ENCODE results near the gene DHRS9. TPM values are rescaled to one million over a fixed set of nuclear protein-coding genes. Genes with fewer than 3 reads are reported as not detected.

Gene DHRS9
- total RNA-seq, 2 donors from 2014 or later: 0.95 to 4.8 TPM

DNA sequence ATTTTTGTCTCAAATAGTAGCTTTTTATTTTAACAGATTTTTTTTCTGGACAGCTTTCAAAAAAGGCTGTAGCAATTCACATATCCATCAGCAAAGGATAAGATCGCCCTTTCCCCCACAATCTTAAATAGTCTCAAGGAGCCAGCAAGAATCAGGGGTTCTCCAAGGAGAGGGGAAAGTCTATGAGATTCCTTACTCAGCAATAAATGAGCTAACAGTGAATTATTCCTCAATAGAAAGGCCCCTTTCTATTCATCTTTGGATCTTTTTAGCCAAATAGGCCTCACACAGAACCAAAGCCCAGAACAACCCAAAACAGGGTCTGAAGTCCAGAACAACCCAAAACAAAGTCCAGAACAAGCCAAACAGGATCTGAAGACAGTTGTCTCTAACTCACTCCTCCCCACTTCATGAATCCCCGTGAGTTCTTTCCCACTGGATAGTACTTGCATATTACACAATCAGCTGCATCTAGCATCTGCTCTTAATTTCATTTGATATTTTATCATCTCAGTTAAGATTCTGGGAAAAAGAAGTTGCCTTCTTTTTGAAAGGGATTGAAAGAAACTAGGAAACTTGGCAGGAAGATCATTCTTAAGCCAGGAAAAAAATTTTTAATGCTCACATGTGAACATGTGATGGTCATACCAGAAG, 3.4 kb upstream of the DHRS9 start:
- Histone ChIP-seq H3K27me3 (replicated peaks; ENCODE audit: insufficient read depth) (no peaks in the 10 kb centered on the region), H3K9me3 (no peaks in the 10 kb centered on the region), H3K4me3 (no peak overlapping the region), H3K36me3 (no peaks in the 10 kb centered on the region), H3K4me1 (ENCODE audit: control insufficient read depth in 1 of 2, low read depth in 2 of 2) (no peaks in the 10 kb centered on the region), H3K27ac (no peak overlapping the region)
- no peak for TF ChIP-seq CTCF (IDR thresholded peaks at IDR 0.05)
- DNase-seq (ENCODE audit: low spot score) (no peak), ATAC-seq (ENCODE audit: insufficient number of reproducible peaks, low FRiP score, low read depth) (no peak)

DNA sequence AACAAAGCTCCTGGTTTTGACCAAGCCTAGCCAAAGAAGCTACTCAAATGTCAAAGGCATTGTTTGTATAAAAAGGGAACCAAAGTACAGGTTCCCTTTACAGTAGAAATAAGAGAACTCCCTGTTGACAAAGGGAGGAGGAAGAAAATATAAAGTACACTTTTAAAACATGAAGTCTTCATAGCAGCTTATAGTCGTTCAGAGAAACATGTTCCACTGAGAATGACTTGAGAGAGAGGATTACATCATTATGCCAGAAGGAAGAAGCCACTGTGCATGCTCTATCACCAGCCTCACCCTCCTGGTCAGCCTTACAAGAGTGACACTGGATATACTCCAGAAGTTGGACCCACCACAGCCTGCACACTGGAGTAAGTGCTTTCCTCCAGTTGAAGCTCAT, 2.5 kb upstream of the DHRS9 start:
- no peaks in the 10 kb centered on the region for H3K4me1 ChIP-seq (ENCODE audit: control insufficient read depth in 1 of 2, low read depth in 2 of 2)
- H3K4me3 ChIP-seq: no peak overlapping the region
- H3K27ac ChIP-seq: no peak overlapping the region
- DNase-seq (ENCODE audit: low spot score) (no peak), ATAC-seq (ENCODE audit: insufficient number of reproducible peaks, low FRiP score, low read depth) (no peak)
- H3K36me3 ChIP-seq: no peaks in the 10 kb centered on the region
- no peaks in the 10 kb centered on the region for H3K27me3 ChIP-seq (replicated peaks; ENCODE audit: insufficient read depth)
- TF ChIP-seq CTCF (IDR thresholded peaks at IDR 0.05): no peak
- no peaks in the 10 kb centered on the region for H3K9me3 ChIP-seq

GRCh38 chr2:169069833-169070232, 470 bp downstream of the DHRS9 start:
- Histone ChIP-seq H3K27me3 (replicated peaks; ENCODE audit: insufficient read depth) (no peaks in the 10 kb centered on the region), H3K36me3 (no peaks in the 10 kb centered on the region), H3K4me1 (ENCODE audit: control insufficient read depth in 1 of 2, low read depth in 2 of 2) (no peaks in the 10 kb centered on the region), H3K27ac (no peak overlapping the region), H3K9me3 (no peaks in the 10 kb centered on the region), H3K4me3 (no peak overlapping the region)
- TF ChIP-seq CTCF (IDR thresholded peaks at IDR 0.05): no peak
- DNase-seq (ENCODE audit: low spot score) (no peak), ATAC-seq (ENCODE audit: insufficient number of reproducible peaks, low FRiP score, low read depth) (no peak)

DNA sequence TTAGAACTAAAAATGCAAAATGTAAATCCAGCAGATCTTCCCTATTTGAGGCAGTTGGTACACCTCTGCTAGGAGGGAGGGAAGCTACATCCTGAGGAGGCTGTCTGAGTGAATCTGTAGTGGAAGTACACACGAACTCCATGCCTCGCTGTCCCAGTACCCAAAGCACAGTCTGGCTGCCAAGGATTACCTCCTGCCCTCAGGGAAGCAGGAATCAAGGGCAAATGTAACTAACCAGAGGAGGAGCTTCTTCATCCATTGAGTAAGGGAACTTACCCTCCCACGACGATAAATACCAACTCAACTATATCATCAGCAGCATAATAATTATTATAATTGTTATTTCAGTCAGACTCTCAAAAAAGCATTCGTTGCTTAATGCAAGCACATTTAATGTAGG, 2.1 kb downstream of the DHRS9 start:
- no peak for TF ChIP-seq CTCF (IDR thresholded peaks at IDR 0.05)
- Histone ChIP-seq H3K27ac (no peak overlapping the region), H3K9me3 (no peaks in the 10 kb centered on the region), H3K4me1 (ENCODE audit: control insufficient read depth in 1 of 2, low read depth in 2 of 2) (no peaks in the 10 kb centered on the region), H3K4me3 (no peak overlapping the region), H3K36me3 (no peaks in the 10 kb centered on the region), H3K27me3 (replicated peaks; ENCODE audit: insufficient read depth) (no peaks in the 10 kb centered on the region)
- no peak for DNase-seq (ENCODE audit: low spot score)
- no peak for ATAC-seq (ENCODE audit: insufficient number of reproducible peaks, low FRiP score, low read depth)

- no peak for ATAC-seq (ENCODE audit: insufficient number of reproducible peaks, low FRiP score, low read depth)
- H3K27ac ChIP-seq: no peak overlapping the region
Observed at GRCh38 chr2:169072163-169072925, 3.0 kb downstream of the DHRS9 start.

More at GRCh38 chr2:169072163-169072925, 3.0 kb downstream of the DHRS9 start:
- Histone ChIP-seq H3K4me1 (ENCODE audit: control insufficient read depth in 1 of 2, low read depth in 2 of 2) (no peaks in the 10 kb centered on the region), H3K9me3 (no peaks in the 10 kb centered on the region), H3K27me3 (replicated peaks; ENCODE audit: insufficient read depth) (no peaks in the 10 kb centered on the region), H3K4me3 (no peak overlapping the region), H3K36me3 (no peaks in the 10 kb centered on the region)
- TF ChIP-seq CTCF (IDR thresholded peaks at IDR 0.05): no peak
- DNase-seq (ENCODE audit: low spot score): no peak
